Measurements from ENCODE around the gene FLG2. TPM values are rescaled to one million over a fixed set of nuclear protein-coding genes. Genes with fewer than 3 reads are reported as not detected.
"Not testable (repeated sequence)": the region's sequence is repeated elsewhere in the genome, so short reads cannot be mapped to it uniquely, and the experiment has no call there.

FLG2 gene
- polyA plus RNA-seq, 1 donor from 2014 or later, result not detected

DNA sequence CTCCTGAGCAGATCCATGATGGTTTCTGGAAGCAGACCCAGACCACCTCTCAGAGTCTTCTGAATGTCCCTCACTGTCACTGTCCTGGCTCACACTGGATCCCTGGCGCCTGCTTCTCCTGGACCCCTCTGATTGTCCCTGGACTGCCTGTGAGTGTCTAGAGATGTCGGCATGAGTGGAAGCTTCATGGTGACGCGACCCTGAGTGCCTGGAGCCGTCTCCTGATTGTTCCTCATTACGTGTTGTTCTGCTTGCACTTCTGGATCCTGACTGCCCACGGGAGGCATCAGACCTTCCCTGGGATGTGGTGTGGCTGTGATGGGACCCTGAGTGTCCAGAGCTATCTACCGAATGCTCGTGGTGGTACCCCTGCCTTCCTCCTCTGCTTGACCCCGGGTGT lies 53.7 kb downstream of the FLG2 start:
- not testable (repeated sequence) for H4K20me1 ChIP-seq (ENCODE audit: insufficient read depth)

DNA sequence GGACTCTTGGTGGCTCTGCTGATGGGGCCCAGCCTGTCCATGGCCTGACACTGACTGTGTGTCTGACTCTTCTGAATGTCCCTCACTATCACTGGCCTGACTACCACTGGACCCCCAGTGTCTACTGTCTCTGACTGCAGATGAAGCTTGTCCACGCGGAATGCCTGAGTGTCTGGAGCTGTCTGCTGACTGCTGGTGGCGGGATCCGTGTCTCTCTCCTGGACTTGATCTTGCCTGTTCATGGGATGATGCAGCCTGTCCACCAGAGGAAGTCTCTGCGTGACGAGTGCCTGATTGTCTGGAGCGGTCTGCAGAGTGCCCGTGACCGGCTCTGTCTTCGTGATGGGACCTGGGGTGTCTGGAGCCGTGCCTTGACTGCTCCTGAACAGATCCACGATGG lies 55.0 kb downstream of the FLG2 start:
- H3F3A ChIP-seq (ENCODE audit: insufficient read depth, low read length, poor library complexity, severe bottlenecking); H3K9ac ChIP-seq (ENCODE audit: low read length); H3K4me2 ChIP-seq (ENCODE audit: low read length); H3K4me3 ChIP-seq (ENCODE audit: low read length); H3K9me2 ChIP-seq (ENCODE audit: insufficient read depth, low read length); H3K36me3 ChIP-seq (ENCODE audit: insufficient read depth, low read length); H3K27me3 ChIP-seq (ENCODE audit: insufficient read depth, low read depth, low read length); H3K79me2 ChIP-seq (replicated peaks; ENCODE audit: insufficient read depth, low read length); H2AFZ ChIP-seq (ENCODE audit: low read depth, low read length); H3K9me3 ChIP-seq (ENCODE audit: low read length); H3K27ac ChIP-seq (ENCODE audit: low read length); H4K20me1 ChIP-seq (ENCODE audit: insufficient read depth): not testable (repeated sequence)

More for the DNA sequence above, 53.7 kb downstream of the FLG2 start:
- not testable (repeated sequence) for H3K4me2 ChIP-seq (ENCODE audit: low read length); H3K36me3 ChIP-seq (ENCODE audit: insufficient read depth, low read length); H3K27ac ChIP-seq (ENCODE audit: low read length); H3K9me2 ChIP-seq (ENCODE audit: insufficient read depth, low read length); H3K27me3 ChIP-seq (ENCODE audit: insufficient read depth, low read depth, low read length); H2AFZ ChIP-seq (ENCODE audit: low read depth, low read length); H3K79me2 ChIP-seq (replicated peaks; ENCODE audit: insufficient read depth, low read length); H3F3A ChIP-seq (ENCODE audit: insufficient read depth, low read length, poor library complexity, severe bottlenecking); H3K4me3 ChIP-seq (ENCODE audit: low read length); H3K9ac ChIP-seq (ENCODE audit: low read length); H3K9me3 ChIP-seq (ENCODE audit: low read length)

DNA sequence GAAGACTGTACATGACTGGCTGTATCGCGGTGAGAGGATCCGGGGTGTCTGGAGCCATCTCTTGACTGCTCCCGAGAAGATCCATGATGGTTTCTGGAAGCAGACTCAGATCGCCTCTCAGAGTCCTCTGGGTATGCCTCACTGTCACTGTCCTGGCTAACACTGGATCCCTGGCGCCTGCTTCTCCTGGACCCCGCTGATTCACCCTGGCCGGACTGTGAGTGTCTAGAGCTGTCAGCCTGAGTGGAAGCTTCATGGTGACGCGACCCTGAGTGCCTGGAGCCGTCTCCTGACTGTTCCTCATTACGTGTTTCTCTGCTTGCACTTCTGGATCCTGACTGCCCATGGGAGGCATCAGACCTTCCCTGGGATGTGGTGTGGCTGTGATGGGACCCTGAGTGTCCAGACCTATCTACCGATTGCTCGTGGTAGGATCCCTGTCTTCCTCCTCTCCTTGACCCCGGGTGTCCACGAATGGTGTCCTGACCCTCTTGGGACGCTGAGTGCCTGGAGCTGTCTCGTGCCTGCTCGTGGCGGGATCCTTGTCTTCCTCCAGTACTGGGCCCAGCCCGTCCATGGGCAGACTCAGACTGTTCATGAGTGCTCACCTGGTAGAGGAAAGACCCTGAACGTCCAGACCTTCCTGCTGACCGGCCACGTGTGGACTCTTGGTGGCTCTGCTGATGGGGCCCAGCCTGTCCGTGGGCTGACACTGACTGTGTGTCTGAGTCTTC lies 56.5 kb downstream of the FLG2 start:
- not testable (repeated sequence) for H4K20me1 ChIP-seq (ENCODE audit: insufficient read depth); H3K36me3 ChIP-seq (ENCODE audit: insufficient read depth, low read length); H3K27ac ChIP-seq (ENCODE audit: low read length); H2AFZ ChIP-seq (ENCODE audit: low read depth, low read length); H3K4me3 ChIP-seq (ENCODE audit: low read length); H3K4me2 ChIP-seq (ENCODE audit: low read length); H3K79me2 ChIP-seq (replicated peaks; ENCODE audit: insufficient read depth, low read length); H3K9ac ChIP-seq (ENCODE audit: low read length); H3K9me2 ChIP-seq (ENCODE audit: insufficient read depth, low read length); H3F3A ChIP-seq (ENCODE audit: insufficient read depth, low read length, poor library complexity, severe bottlenecking); H3K9me3 ChIP-seq (ENCODE audit: low read length); H3K27me3 ChIP-seq (ENCODE audit: insufficient read depth, low read depth, low read length)

Small RNAs within 50 kb of the gene (small RNA-seq; reads per million reads assigned to genes)
- 0 reads per million in 3 experiments for gene HMGN3P1

Other genes starting within 250 kb of the FLG2 start
- 0.14 and 0.26 TPM in 2 replicates for gene TCHH, start 244.6 kb downstream of the FLG2 start, polyA plus RNA-seq
- not detected in 2 replicates for gene RPTN, start 200.8 kb downstream of the FLG2 start, polyA plus RNA-seq
- not detected in 2 replicates for gene HRNR, start 135.8 kb downstream of the FLG2 start, polyA plus RNA-seq
- not detected in 2 replicates for gene FLG, start 34.8 kb downstream of the FLG2 start, polyA plus RNA-seq
- gene CRNN, start 54.3 kb upstream of the FLG2 start, polyA plus RNA-seq, result not detected in 2 replicates
- gene LCE5A, start 150.8 kb upstream of the FLG2 start, polyA plus RNA-seq, result not detected in 2 replicates
- gene CRCT1, start 154.5 kb upstream of the FLG2 start, polyA plus RNA-seq, result not detected in 2 replicates
- not detected in 2 replicates for gene LCE3E, start 206.8 kb upstream of the FLG2 start, polyA plus RNA-seq
- not detected in 2 replicates for gene LCE3D, start 220.5 kb upstream of the FLG2 start, polyA plus RNA-seq
- not detected in 2 replicates for gene LCE3C, start 240.2 kb upstream of the FLG2 start, polyA plus RNA-seq

Data from neural cell (in vitro differentiated cells).